A549 treated with Mapracorat at 1 μM for 4 hours (cell line): Measurements from ENCODE around the gene TXNDC9. TPM values are rescaled to one million over a fixed set of nuclear protein-coding genes. Genes with fewer than 3 reads are reported as not detected.

Experiments used
- total RNA-seq: library from RNA; stranded (reverse); fragments of 200-300 nt; extraction: Qiagen RNA extraction; gene quantifications from 5 replicates; pipeline ENCODE4 v1.2.3, GENCODE V29; 2022

The TXNDC9 gene
- 36.6 to 51.1 TPM (median 40.6 TPM) in 5 replicates for total RNA-seq

GRCh38 chr2:99335911-99336803 is at the start of gene TXNDC9:
TXNDC9 (minus strand) TSS chr2:99336333; CDS start chr2:99333210, 3,123 bp downstream.

DNA sequence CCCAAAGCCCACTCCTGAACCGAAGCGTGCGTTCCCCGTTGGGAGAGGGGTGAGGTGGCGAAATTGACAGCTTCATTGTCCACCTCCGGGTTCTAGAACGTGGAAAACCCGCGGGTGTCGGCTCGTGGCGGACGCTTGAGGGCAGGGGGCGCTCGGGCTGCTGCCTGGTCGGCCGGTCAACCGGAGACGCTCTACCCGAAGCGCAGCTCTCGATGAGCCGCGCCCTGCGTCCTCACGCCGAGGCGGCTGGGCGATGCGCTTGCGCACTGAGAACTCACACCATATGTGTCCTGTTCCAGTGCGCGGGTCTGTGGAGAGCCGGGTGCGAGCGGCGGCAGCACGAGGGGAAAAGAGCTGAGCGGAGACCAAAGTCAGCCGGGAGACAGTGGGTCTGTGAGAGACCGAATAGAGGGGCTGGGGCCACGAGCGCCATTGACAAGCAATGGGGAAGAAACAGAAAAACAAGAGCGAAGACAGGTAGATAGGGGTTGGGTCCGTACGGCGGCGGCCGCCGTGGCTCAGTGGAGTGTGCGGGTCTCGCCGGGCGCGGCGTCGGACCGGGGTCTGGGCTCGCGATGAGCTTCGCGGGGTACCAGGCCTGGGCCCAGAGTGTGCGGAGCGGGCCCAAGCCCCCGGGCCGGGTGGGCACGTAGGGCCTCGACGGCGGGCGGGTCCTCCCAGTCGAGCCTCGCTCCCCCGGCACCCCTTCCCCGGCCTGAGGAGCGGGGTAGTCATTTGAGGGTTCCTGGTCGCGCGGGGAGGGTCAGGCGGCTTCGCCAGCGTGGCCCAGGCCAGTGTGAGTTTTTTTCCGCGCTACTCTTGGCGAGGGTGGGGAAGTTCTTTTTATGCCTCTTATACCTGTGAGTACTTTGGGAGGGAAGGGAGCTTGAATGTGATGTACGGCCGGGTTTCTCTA is 1.2 kb upstream of the TXNDC9 start, which contains the start of gene EIF5B:
TSS of gene EIF5B (plus strand) at position 277 of the 916 bp plus-strand sequence. CDS start at position 443, 166 bp downstream.

GRCh38 chr2:99301097-99301496 is 35.0 kb downstream of the TXNDC9 start, which contains the start of gene LYG1:
LYG1 (minus strand) TSS chr2:99301197; CDS start chr2:99295670, 5,527 bp downstream.

Other genes starting within 250 kb of the TXNDC9 start
- 0.43 to 1.0 TPM (median 0.81 TPM) in 5 replicates for gene C2orf15, start 194.6 kb downstream of the TXNDC9 start, total RNA-seq
- 2.0 to 5.5 TPM (median 4.3 TPM) in 5 replicates for gene TSGA10, start 181.4 kb downstream of the TXNDC9 start, total RNA-seq
- 3.1 to 5.6 TPM (median 3.7 TPM) in 5 replicates for gene LIPT1, start 181.4 kb downstream of the TXNDC9 start, total RNA-seq
- gene MITD1, start 155.3 kb downstream of the TXNDC9 start, total RNA-seq: 18.9 to 28.2 TPM (median 23.6 TPM) in 5 replicates
- 31.4 to 57.3 TPM (median 31.8 TPM) in 5 replicates for gene MRPL30, start 155.1 kb downstream of the TXNDC9 start, total RNA-seq
- not detected in 5 replicates for gene LYG2, start 80.7 kb downstream of the TXNDC9 start, total RNA-seq
- gene LYG1, start 35.1 kb downstream of the TXNDC9 start, total RNA-seq: 0.54 to 1.9 TPM (median 1.1 TPM) in 5 replicates
- gene EIF5B, start 1.1 kb upstream of the TXNDC9 start, total RNA-seq: 54.5 to 73.7 TPM (median 58.1 TPM) in 5 replicates
- 9.6 to 11.6 TPM (median 11.3 TPM) in 5 replicates for gene REV1, start 153.7 kb upstream of the TXNDC9 start, total RNA-seq